Tibial nerve (tissue), 4 donors: ENCODE data around the gene OPN1MW2.
"Not testable (repeated sequence)": the region's sequence is repeated elsewhere in the genome, so short reads cannot be mapped to it uniquely, and the experiment has no call there.

Experiments
- CTCF ChIP-seq, 5 experiments: fragments of 200-600 bp in 3 of 5; fragments of 450-650 bp in 2 of 5; sonication (generic) in 3 of 5; IDR thresholded peaks; one replicate each; pipeline ENCODE4 v1.5.1; 2016 to 2019; ENCODE audit warnings: antibody characterized with exemption in 5 of 5, mild to moderate bottlenecking in 3 of 5, moderate library complexity in 2 of 5
- EP300 ChIP-seq, 2 donors: sonication (generic); formaldehyde crosslinking; IDR thresholded peaks; one replicate each; pipeline ENCODE4 v1.6.1; 2017; ENCODE audit warnings: antibody characterized with exemption in 2 of 2, mild to moderate bottlenecking in 1 of 2
- POLR2A ChIP-seq, 2 donors: fragments of 450-650 bp; IDR thresholded peaks; one replicate each; pipeline ENCODE4 v1.6.1; 2017; ENCODE audit warnings: antibody characterized with exemption in 2 of 2, mild to moderate bottlenecking in 2 of 2, moderate library complexity in 2 of 2

DNA sequence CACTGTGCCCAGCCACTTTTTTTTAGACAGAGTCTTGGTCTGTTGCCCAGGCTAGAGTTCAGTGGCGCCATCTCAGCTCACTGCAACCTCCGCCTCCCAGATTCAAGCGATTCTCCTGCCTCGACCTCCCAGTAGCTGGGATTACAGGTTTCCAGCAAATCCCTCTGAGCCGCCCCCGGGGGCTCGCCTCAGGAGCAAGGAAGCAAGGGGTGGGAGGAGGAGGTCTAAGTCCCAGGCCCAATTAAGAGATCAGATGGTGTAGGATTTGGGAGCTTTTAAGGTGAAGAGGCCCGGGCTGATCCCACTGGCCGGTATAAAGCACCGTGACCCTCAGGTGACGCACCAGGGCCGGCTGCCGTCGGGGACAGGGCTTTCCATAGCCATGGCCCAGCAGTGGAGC, 37.3 kb upstream of the OPN1MW2 start, which contains the start of gene OPN1MW:
- TF ChIP-seq CTCF, POLR2A, EP300 (IDR thresholded peaks at IDR 0.05): not testable (repeated sequence)
